Measurements from ENCODE around the gene ASTL.
A peak's percentile ranks its signal among the peaks of the same experiment; 100 is the strongest.

Gene ASTL

DNA sequence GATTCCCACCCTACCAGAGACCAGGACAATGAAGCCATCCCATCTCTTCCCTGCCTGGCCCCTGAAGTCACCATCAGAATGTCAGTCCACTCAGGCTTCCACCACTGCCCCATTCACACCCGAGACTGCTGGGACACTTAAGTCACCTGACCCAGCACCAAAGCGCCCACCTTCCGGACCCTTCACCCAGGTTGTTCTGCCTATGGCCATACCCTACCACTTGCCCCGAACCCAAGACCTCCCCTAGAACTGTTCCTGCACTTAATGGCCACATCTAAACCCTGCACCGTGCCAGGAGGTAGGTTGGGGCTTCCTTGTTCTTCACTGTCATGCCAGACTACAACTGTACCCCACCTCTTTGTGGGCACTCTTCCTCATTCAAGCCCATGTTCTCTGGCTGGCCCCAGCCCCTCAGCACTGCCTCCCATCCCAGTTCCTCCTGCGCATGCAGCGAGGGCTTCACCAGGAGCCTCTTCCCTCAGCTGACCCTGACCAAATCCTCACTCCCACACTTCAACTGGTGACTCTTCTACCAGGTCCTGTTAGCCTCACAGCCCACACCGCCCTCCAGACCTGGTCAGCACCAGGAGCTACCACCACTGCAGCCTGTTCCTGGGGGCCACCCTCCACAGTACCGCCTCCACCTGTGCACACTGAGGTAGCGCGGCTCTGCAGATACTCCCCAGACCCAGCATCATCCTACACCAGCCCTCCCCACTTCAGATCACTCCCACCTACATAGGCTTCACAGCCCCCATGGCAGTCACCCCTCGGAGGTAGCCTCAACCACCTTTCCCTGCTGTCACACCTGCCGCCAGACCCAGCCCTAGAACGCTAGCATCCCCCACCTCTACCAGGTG is 13.7 kb downstream of the ASTL start:
- no peak for DNase-seq

DNA sequence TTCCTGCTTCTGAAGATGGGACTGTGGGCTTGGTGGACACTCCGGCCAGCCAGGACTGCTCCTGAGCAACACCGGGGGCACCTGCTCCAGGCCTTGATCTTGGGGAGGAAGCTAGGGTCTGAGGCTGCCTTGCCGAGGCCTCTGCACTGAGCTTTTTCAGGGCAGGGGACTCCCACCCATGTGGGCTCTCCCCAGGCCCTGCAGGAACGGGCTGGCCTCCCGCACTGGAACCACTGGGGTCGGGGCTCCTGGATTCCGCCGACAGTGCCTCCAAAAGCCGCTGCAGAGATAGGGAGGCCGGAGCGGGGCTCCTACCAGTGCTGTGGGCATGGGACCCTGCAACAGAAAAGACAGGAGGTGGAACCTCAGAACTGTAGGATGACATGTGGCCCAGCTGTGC is 14.4 kb downstream of the ASTL start:
- no peak for DNase-seq

DNA sequence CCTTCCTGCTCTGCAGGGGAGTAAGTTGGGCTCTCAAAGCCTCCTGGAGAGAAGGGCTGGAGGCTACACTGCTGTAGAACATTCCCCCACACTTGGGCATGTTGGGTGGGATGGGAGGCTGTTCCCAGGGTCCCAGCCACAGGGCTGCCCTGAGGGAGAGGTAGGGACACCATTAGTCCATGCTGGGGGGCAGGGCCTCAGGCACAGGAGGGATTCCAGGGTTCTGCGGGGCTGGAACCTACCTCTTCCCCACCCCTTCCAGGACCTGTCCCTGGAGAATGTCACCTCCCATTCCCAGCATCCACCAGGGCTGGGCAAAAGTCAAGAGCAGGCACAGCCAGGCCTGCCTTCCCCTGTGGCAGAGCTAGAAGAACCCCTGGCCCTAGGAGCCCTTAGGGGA is 15.0 kb downstream of the ASTL start:
- no peak for DNase-seq

DNA sequence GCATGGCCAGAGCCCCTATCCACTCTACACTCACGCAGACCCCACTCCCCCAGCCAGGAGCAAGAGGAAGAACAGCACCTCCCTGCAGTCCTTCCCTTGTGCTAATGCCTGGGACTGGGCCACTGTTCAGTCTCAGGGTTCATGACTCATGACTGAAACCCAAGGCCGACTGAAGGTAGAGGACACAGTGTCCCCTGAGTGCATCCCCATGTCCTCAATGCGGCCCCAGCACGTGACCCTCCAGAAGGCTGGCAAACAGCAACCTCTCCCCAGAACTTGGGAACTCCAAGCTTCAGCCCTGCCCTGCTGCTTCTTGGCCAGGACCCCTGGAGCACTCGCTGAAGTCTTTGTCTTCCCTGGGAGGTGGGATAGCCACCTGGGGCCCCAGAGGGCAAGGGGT is 15.9 kb downstream of the ASTL start:
- DNase-seq = no peak

DNA sequence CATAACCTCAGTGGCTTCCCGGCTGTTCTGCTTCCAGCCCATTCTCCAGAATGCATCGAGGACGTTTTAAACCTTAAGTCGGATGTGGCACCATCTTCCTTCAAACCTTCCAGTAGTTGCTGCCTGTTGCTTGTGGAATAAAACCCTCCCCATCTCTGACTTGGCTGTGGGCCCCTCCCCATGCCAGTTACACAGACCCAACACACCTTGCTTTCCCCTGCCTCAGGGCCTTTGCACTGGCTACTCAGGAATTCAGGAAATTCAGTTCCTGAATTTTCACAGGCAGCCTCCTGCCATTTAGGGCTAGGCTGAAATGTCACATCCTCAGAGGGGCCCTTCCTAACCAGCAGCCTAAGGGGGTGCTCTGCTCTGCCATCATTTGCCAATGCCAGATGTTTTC is 16.9 kb downstream of the ASTL start:
- DNase-seq = no peak

DNA sequence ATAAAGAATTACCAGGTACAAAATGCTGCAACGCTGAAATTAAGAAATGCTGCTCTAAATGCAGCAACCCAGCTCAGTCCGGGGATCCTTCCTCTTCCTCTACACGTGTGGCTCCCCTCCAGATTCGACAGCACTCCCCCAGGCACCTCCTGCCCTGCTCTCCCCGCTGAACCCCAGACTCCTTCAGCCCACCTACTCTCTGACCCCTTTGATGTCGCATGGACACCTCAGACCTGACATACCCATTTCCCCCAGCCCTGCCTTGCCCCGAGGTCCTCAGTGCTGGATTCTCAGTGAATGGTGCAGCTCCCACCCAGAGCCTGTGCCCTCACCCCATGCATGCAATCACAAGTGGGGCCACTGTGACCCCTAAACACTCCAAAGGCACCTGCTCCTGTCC is 17.3 kb downstream of the ASTL start:
- DNase-seq = no peak

DNA sequence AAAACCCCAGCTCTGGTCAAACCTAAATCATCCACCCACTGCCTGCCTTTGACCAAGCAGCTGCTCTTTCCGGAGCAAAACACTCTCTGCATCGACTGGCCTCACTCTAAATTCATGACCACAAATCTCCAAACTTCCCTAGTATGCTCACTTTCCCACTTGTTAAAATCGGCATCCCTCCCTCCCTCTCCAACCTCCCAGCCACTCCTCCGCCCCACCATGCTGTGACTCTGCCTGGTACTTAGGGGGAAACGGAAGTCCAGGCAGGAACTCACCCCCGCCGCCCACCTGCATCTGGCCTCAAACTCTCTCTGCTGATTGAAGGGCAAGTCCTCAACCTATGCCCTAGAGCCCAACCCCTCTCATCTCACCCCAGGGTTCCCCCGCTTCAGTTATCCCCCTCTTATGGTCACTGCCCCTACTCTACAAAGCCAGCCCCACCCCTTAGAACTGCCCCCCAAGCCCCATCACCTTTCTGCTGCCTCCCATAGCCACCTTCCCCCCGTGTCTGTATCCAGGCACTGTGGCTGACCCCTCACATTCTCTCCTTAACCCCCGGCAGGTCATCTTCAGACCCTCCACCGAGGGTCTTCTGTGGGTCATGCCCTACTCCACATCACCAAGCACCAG is 18.1 kb downstream of the ASTL start:
- no peak for DNase-seq

DNA sequence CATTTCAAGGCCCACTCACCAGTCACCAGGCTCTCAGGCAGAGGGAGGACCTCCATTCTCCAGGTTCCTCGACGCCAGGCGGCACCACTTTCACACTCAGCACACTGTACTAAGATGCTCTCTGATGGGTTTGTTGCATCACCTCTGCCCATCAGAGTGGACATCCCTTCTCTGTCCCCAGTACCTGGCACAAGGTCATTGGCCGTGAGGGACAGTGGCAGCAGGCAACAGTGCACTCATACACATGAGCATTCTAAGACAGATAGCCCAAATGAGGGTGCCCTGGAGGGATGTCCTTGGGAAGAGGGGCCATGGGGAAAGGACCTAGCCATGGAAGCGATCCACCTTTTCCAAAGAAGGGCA is 18.9 kb downstream of the ASTL start:
- DNase-seq = no peak

DNA sequence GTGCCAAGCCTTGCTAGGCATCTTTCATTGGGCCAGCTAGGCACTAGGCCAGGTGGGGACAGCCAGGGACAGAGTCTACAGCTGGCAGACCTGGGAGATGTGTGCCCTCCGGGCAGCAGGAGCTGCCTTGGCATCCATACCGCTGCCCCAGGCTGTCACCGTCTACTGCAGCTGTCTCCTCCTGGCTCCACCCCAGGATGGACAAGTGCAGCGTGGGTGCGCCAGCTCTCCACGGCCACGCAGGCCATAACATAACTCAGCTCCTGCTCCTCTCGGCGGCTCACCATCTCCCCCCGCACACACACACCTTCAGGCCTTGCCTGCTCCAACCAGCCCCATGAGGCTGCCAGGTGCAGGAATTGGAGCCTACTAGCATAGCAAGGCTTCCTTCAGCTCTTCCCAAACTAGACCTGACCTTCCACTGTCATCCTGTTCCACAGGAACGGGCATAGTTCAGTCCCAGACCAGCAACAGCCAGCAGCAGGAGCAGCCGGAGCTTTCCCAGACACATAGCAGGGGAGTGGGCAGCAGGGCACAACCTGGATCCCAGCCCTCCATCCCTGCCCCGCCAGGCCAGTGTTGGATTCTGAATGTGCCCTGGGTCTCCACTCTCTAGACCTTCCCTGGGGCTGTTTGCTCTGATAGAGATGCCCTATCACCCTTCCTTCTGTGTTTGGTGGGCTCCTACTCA is 19.5 kb downstream of the ASTL start:
- no peak for DNase-seq

DNA sequence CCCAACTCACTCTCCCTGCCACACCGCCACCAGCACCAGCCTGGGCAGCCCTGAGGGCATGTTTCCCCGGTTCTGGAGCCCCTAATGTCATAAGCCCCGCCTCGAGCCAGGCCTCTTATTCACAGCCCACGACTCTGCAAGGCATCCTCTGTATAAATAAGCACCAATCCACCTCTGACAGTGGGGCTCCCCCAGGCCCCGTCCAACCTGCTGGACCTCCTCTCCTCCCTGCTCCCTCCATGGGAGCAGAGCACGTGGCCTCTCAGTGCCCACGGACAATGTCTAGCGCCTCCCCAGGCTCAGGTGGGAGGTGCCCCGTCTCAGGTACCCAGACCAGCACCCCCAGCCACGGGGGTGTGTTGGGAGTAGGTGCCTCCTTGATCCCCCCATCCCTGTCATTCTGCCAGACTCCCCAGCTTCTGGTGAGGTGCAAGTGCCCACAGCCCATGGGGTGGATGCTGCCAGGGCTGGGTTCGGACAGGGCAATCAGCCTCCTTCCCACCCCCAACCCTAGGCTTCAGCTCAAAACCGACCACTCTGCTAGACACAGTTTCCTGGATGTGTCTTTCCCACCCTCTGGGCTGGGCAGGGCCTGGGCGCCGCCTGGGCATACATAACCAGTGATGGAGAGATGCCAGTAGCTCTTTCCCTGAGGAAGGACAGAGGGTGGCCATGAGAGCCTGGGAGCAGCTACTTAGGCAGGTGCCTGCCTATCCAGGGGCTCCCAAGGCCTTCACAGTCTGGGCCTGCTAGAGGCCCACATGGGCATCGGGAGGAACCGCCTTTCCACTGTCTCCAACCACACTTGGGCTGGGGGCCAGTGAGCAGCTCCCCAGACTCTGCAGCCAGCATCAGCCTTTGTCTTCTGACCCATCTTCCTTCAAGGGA is 20.4 kb downstream of the ASTL start:
- DNase-seq = no peak

DNA sequence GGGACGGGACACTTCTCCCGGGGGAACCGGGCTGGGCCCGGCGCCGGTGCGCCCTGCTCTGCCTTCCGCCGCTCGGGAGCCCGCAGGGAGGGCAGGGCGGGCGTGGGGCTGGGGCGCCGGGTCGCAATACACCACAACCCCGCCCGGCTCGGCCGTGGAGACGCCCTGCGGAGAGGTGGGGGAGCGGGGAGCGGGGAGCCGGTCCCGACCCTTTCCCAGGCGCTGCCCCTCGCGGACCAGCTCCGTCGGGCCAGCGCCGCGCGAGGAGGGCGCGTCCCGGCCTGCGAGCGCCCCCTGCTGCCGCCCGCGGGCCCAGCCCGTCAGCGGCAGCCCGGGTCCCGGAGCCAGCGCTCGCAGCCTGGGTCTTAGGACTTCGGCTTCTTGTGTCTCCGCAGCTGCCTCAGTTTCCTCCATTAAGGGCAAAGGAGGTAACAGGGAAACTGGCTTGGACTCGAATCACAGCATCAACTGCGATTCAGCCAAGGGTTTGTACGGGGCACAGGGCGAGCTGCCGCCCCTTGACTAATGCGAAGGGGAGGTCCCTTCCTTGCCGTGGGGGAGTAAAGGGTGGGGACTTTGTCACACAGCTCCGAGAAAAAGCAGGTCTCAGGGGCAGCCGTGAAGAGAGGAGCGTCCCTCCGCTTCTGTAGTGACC is 21.3 kb downstream of the ASTL start:
- DNase-seq = peak; percentile 80

DNA sequence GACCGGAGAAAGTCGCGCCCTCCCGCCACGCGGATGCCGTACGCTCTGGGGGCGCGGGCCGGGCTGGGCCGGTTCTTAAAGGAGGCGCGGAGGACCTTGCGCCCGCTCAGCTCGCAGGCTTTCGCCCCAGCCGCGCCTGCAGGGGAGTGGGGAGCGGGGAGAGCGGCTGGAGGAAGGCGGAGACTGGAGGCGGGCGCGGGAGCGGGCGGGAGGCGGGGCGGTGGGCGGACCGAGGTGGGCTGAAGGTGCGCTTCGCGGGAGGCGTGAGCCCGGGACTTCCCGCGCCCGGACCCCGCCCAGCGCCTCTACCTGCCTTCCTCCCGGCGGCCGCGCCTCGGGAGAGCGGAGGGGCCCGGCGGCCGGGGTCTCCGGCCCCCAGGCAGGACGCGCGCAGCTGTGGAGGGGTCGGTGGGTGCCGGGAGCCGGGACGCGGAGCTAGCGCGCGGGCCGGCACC is 21.9 kb downstream of the ASTL start, which contains the start of gene ADRA2B:
TSS of gene ADRA2B (minus strand) at position 148 of the 455 bp plus-strand sequence. CDS start 422 bp downstream, outside the sequence.
- DNase-seq = peak; percentile 64

DNA sequence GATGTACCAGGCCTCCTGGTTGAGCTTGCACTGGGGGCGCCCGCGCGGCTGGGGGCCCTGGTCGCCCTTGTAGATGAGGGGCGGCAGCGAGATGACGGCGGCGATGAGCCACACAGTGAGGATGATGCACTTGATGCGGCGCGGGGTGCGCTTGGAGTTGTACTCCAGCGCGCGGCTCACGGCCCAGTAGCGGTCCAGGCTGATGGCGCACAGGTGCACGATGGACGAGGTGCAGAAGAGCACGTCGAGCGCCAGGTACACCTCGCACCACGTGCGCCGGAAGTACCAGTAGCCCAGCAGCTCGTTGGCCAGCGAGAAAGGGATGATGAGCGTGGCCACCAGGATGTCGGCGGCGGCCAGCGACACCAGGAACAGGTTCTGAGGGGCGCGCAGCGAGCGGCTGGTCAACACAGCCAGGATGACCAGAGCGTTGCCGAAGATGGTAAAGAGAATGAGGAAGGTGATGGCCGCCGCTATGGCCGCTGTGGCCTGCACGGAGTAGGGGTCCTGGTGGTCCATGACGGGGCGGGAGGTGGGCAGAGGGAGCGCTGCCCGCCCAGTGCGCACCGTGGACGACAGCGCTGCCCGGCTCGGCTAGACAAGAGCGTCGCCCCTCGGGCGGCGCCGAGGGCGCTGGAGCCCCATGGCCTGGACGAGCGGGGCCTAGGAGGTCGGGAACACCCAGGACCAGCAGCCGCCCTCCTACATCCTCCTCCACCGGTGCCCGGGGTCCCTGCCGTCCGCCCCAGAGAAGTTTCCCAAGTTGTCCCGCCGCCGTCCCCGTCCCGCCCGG is 22.5 kb downstream of the ASTL start:
- DNase-seq = no peak

DNA sequence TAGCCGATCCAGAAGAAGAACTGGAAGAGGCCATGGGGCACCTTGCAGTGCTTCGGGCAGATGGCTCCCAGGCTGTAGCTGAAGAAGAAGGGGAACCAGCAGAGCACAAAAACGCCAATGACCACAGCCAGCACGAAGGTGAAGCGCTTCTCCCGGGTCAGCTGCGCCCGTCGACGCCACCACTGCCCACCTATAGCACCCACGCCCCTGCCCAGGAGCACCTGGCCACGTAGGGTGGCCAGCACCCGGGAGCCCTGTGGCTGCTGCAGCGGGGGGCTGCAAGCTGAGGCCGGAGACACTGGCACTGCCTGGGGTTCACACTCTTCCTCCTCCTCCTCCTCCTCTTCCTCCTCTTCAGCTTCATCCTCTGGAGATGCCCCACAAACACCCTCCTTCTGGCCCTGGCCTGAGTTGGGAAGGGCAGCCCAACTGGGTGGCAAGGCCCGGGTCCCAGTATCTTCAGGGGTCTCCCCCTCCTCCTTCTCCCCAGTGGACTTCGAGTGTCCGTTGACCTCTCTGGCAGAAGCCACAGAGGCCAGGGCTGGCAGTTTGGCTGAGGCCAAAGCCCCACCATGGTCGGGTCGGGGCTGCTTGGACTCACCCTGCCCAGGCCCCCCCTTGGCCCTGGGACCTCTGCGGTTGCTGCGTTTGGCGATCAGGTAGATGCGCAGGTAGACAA is 23.3 kb downstream of the ASTL start:
- DNase-seq = no peak

DNA sequence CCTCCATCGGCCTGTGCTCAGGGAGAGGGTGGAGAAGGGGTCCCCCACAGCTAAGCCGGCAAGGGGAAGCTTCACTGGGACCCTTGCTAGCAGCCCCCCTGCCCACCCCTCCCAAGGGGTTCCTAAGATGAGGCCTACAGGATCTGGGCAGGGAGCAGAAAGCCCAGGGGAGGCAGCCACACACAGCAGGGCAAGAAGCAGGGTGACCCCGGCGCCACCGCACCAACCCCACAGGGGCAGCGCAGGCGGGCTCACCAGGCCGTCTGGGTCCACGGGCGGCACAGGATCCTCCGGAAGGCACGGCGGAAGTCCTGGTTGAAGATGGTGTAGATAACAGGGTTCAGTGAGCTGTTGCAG is 23.8 kb downstream of the ASTL start:
- no peak for DNase-seq

DNA sequence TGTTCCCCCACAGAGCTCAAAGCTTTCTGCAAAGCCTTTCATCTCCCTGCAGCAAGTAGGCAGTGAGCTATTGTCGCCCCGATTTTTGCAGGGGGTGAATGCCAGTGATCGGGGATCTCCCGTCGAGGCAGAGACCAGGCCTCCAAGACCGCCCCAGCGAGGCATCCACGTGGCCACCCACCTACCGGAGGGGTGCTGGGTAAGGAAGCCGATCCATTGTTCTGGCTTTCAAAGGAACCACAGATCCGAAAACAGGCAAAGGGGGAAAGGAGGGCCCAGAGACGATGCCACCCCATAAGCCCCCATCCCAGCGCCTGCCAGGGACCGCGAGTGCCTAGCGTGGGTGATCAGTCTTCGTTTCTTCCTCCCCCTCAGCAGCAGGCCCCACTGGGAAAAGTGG is 24.4 kb downstream of the ASTL start:
- no peak for DNase-seq

DNA sequence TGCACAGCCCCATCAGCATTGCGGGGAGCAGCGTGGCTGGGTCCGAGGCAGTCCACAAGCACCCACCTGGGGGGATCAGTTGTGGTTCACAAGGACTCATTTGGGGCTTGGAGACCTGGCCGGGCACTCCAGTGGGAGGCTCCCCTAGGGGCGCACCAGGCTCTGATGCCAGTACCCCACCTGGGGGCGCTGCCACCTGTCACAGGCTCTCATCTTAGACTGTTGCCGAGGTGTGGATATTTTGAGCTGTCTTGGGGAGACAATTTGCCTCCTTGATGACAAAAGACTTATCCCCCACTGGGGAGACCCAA is 25.0 kb downstream of the ASTL start:
- no peak for DNase-seq

DNA sequence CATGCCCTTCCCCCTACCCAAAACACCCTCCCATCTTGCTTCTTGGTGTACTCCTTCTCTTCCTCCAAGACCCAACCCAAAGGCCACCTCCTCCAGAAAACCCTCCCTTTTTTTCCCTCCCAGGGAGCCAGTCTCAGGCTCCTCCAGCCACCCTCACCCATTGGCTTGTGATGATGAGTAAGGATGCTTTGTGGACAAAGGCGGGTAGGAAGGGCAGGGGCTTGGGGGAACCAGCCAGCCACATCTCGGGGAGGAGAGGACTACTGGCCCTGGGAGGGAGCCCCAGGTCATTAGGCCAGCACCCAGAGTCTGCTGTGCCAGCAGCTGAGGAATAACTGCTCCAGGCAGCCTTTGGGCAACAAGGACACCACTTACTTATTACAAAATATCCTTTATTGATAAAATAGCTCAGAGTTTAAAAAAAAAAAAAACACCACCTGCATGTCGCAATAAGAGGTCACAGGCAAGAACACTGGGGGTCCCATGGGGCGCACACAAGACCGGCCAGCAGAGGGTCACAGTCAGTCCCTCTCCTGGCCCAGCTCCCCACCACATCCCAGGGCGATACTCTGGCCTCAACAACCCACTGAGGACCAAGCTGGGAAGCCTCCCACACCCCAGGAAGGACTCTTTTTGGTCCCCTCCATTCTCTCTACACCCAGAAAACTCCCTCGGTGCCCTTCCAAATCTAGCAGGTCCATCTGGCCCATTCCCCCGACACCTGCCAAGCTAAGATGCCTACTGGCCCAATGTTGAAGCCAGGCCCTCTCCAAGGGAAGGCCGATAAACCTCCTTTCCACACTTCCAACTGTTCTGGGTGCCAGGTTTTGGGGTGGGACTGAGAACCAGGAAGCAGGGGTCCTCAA is 25.6 kb downstream of the ASTL start:
- no peak for DNase-seq

DNA sequence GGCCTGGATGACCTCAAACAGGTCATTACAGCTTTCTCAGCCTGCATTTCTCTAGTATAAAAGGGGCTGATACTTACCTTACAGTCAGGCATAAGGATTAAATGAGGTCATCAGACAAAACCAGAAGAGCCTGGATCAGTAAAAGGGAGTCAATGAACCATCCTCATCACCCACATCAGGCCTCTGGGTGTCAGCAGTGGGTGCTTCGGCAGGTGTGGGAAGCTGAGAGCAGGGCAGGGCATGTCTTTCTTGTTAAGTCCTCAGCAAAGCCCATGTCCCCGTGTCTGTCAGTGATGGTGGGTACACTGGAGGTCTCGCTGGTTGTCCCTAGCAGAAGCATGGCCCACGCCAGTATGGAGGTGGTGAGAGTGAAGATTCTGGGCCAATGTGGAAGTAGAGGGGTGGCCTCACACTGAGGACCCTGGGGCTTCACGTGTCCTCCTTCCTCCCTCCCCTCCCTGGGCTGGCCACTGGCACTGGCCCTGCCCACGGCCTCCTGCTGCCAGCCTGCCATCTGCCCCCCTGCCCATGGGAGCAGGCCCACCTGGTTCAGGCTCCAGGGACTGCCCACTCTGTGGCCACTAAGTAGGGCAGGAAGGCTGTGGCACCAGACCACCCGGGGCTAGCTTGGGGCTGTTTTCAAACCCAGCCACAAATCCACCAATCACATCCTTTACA is 26.3 kb downstream of the ASTL start:
- DNase-seq = no peak

DNA sequence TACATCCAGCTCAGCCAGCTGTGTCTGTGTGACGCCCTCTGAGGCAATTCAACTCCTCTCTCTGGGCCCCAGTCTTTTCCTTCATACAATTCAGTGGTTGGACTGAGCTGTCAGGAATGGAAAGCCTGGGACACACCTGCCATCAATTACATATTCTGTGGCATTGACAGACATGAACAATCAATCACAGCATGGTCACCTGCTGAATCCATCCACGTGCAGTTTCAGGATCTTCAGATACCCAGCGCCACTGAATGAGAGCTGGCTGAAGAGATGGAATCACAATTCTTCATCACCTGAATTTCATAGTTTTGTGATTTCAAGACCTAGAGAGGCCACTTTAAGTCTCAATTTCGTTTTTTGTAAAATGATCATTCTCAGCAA is 27.1 kb downstream of the ASTL start:
- DNase-seq = no peak
